ENCODE data around the gene CRABP2.

DNA sequence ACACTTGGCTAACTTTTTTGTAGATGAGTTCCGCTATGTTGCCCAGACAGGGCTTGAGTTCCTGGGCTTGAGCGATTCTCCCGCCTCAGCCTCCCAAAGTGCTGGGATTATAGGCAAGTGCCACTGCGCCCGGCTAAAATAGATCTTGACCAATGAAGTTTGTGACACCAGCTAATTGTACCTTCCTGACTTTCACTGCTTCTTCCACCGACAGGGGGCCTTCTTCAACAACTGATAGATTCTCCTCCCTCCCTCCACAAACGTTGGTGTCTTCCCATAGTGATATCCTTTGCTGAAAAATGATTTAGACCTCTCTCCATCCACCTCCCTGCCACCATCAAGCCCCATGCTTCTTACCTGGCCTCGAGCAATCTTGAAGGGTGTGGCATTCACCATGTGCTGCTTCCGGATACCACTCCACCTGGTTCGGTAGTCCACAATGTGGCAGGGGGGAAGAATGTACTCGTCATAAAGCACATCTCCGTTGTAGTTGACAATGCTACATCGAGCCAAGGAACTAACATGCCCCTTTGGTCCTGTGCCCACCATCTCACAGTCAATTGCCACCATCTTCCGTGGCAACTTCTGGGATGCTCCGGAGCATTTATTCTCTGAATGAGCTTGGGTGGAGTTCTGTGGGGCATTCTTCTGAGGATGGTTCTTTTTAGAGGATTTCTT, 21.3 kb upstream of the CRABP2 start:
- TF ChIP-seq, protein P1, sequence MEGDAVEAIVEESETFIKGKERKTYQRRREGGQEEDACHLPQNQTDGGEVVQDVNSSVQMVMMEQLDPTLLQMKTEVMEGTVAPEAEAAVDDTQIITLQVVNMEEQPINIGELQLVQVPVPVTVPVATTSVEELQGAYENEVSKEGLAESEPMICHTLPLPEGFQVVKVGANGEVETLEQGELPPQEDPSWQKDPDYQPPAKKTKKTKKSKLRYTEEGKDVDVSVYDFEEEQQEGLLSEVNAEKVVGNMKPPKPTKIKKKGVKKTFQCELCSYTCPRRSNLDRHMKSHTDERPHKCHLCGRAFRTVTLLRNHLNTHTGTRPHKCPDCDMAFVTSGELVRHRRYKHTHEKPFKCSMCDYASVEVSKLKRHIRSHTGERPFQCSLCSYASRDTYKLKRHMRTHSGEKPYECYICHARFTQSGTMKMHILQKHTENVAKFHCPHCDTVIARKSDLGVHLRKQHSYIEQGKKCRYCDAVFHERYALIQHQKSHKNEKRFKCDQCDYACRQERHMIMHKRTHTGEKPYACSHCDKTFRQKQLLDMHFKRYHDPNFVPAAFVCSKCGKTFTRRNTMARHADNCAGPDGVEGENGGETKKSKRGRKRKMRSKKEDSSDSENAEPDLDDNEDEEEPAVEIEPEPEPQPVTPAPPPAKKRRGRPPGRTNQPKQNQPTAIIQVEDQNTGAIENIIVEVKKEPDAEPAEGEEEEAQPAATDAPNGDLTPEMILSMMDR (IDR thresholded peaks at IDR 0.05; ENCODE audit: low read depth, low read length), result peak; percentile 72
- TF ChIP-seq MYC (IDR thresholded peaks at IDR 0.05; ENCODE audit: low read depth, low read length), result no peak
- TF ChIP-seq POLR2A (IDR thresholded peaks at IDR 0.05; ENCODE audit: extremely low read depth, insufficient read length), result no peak
